ENCODE results near the gene FAM53B.
A peak's percentile ranks its signal among the peaks of the same experiment; 100 is the strongest.
"Not testable (repeated sequence)": the region's sequence is repeated elsewhere in the genome, so short reads cannot be mapped to it uniquely, and the experiment has no call there.

Gene FAM53B, protein sequence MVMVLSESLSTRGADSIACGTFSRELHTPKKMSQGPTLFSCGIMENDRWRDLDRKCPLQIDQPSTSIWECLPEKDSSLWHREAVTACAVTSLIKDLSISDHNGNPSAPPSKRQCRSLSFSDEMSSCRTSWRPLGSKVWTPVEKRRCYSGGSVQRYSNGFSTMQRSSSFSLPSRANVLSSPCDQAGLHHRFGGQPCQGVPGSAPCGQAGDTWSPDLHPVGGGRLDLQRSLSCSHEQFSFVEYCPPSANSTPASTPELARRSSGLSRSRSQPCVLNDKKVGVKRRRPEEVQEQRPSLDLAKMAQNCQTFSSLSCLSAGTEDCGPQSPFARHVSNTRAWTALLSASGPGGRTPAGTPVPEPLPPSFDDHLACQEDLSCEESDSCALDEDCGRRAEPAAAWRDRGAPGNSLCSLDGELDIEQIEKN

DNA sequence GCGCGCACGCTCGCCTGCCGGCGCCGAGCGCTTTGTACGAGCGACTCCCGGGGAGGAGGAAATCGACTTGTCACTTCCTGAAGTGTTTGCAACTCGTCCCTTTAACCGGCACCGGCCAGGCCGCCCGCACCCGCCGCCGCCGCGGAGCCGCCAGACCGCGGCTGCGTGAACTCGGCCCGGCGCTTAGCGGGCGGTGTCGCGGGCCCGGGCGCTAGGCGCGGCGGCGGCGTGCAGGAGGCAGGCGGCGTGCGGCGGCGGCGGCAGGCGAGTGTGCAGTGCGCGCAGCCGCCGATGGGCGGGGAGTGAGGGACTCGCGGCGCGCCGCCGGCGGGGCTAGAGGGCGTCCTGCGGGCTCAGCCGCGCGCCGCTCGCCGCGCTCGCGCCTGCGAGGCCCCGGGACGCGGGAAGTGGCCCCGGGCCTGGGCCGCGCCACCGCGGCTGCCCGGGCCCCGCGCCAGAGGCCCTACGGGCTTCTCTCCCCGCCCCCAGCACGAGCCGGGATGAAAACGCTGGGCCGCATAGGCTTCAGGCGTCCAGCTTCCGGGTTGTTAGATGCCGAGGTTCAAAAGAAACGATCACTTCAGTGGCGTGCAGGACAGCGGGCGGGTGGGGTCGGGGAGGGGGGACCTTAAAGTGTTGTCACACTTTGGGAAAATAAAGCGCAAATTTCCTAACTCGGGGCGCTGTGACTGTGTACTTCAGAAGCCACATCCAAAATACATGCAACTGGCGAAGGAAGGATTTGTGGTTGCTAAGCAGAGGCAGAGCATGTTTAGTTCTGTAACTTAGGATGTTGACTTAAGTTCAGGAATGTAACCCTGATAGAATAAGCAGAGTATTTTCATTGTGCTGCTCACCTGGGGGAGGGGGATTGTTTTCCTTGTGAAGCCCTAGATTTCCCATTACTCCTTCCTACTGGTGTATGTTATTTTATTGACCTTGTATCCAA, at the start of gene FAM53B:
Gene FAM53B (minus strand): TSS at position 277 of the 949 bp plus-strand sequence. CDS start 37,665 bp downstream, outside the sequence.
- H3K9me3 ChIP-seq (ENCODE audit: control insufficient read depth in 1 of 2, low read length in 2 of 2) = no peaks in the 10 kb centered on the region
- no peaks in the 10 kb centered on the region for H3K36me3 ChIP-seq (ENCODE audit: control insufficient read depth in 1 of 2, insufficient read depth in 2 of 2, low read length in 2 of 2)
- H3K4me3 ChIP-seq (ENCODE audit: low read depth in 1 of 2, low read length in 2 of 2) = peak within 1 kb of the TSS; percentile 74 to 93
- peak within 1 kb of the TSS; percentile 61 to 64 for H3K9ac ChIP-seq (ENCODE audit: low read depth in 1 of 2, low read length in 2 of 2)
- H3K4me1 ChIP-seq (ENCODE audit: control insufficient read depth in 1 of 2, insufficient read depth in 2 of 2, low read length in 2 of 2) = peaks cover 67 to 75% of the 10 kb centered on the region in 2 donors
- no peaks in the 10 kb centered on the region for H3K27me3 ChIP-seq (ENCODE audit: control insufficient read depth in 1 of 2, insufficient read depth in 2 of 2, low read length in 2 of 2)
- peak within 1 kb of the TSS; percentile 64 for H3K27ac ChIP-seq (ENCODE audit: low read depth, low read length)

DNA sequence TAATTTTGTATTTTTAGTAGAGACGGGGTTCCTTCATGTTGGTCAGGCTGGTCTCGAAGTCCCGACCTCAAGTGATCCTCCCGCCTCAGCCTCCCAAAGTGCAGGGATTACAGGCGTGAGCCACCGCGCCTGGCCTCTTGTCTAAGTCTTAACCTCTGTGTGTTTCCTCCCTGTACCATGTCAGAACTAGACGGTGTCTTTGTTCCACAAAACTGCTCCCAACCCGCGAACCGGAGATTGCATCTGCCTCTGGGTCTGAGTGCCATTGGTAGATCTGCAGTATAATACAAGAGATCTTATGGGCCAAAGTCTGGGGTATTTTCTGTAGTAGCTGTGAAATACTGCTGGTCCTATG, 48.8 kb upstream of the FAM53B start:
- H3K27me3 ChIP-seq (ENCODE audit: control insufficient read depth in 1 of 2, insufficient read depth in 2 of 2, low read length in 2 of 2) = no peaks in the 10 kb centered on the region
- H3K9ac ChIP-seq (ENCODE audit: low read depth in 1 of 2, low read length in 2 of 2) = no peak overlapping the region
- H3K36me3 ChIP-seq (ENCODE audit: control insufficient read depth in 1 of 2, insufficient read depth in 2 of 2, low read length in 2 of 2) = peaks cover 0 to 5% of the 10 kb centered on the region in 2 donors
- H3K4me3 ChIP-seq (ENCODE audit: low read depth in 1 of 2, low read length in 2 of 2) = no peak overlapping the region
- H3K4me1 ChIP-seq (ENCODE audit: control insufficient read depth in 1 of 2, insufficient read depth in 2 of 2, low read length in 2 of 2) = peaks cover 0 to 9% of the 10 kb centered on the region in 2 donors
- H3K27ac ChIP-seq (ENCODE audit: low read depth, low read length) = no peak overlapping the region
- H3K9me3 ChIP-seq (ENCODE audit: control insufficient read depth in 1 of 2, low read length in 2 of 2) = no peaks in the 10 kb centered on the region

DNA sequence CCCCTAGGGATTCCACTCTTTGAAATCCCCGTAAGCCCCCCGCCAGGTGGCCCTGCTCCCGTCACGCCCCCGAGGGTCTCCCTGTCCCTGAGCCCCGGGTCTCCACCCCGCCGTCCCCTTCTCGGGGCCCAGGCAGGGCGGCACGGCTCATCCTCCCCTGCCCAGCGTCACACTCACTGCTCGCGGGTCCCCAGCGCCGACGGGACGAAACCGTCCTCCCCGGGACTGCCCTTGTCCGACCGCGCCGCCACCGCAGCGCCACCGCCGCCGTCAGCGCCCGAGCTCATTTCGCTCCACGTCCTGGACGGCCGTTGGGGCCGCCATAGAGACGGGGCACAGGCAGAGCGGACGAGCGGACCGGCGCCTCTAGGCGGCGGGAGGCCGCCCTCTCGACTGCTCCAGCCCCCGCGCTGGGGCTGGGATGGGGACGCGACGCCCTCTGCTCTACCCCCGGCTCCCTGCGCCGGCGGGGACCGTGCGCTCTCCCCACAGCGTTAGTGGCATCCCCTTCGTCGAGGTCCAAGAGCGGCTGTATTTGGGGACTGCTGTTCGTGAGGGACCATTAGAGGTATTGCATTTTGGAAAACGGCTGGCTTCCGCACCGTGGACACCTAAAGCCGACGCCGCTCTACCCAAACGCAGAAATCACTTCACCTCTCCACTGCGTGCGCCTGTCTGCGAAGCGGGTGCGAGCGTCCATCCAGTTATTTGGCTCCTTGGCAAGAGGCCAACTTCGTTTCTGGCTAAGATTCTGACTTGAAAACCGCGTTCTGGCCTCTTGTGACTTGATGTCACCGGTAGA, 47.6 kb upstream of the FAM53B start, which contains the start of gene EEF1AKMT2:
Gene EEF1AKMT2 (minus strand): TSS at position 341 of the 802 bp plus-strand sequence. CDS start 54 bp downstream, at position 287.
- Histone ChIP-seq H3K4me3 (ENCODE audit: low read depth in 1 of 2, low read length in 2 of 2) (peak within 1 kb of the TSS; percentile 83 to 97), H3K27me3 (ENCODE audit: control insufficient read depth in 1 of 2, insufficient read depth in 2 of 2, low read length in 2 of 2) (no peaks in the 10 kb centered on the region), H3K36me3 (ENCODE audit: control insufficient read depth in 1 of 2, insufficient read depth in 2 of 2, low read length in 2 of 2) (peaks cover 0 to 7% of the 10 kb centered on the region in 2 donors), H3K9me3 (ENCODE audit: control insufficient read depth in 1 of 2, low read length in 2 of 2) (no peaks in the 10 kb centered on the region), H3K9ac (ENCODE audit: low read depth in 1 of 2, low read length in 2 of 2) (peak within 1 kb of the TSS; percentile 76 to 92), H3K4me1 (ENCODE audit: control insufficient read depth in 1 of 2, insufficient read depth in 2 of 2, low read length in 2 of 2) (peaks cover 0 to 9% of the 10 kb centered on the region in 2 donors), H3K27ac (ENCODE audit: low read depth, low read length) (peak within 1 kb of the TSS; percentile 84)

DNA sequence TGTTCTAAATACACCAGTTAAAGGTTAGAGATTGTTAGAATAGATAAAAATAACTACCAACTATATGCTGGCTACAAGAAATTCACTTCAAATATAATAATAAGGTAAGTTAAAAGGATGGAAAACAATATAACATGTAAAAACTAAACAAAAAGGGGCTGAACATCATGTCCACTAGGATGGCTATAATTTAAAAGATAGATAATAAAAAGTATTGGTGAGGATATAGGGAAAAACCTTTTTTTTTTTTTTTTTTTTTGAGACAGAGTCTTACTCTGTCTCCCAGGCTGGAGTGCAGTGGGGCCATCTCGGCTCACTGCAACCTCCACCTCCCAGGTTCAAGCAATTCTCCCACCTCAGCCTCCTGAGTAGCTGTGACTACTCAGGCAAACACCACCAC, 38.7 kb upstream of the FAM53B start:
- H3K36me3 ChIP-seq (ENCODE audit: control insufficient read depth in 1 of 2, insufficient read depth in 2 of 2, low read length in 2 of 2) = peaks cover 0 to 13% of the 10 kb centered on the region in 2 donors
- not testable (repeated sequence) for H3K9me3 ChIP-seq (ENCODE audit: control insufficient read depth in 1 of 2, low read length in 2 of 2); H3K27ac ChIP-seq (ENCODE audit: low read depth, low read length); H3K4me3 ChIP-seq (ENCODE audit: low read depth in 1 of 2, low read length in 2 of 2); H3K9ac ChIP-seq (ENCODE audit: low read depth in 1 of 2, low read length in 2 of 2); H3K27me3 ChIP-seq (ENCODE audit: control insufficient read depth in 1 of 2, insufficient read depth in 2 of 2, low read length in 2 of 2); H3K4me1 ChIP-seq (ENCODE audit: control insufficient read depth in 1 of 2, insufficient read depth in 2 of 2, low read length in 2 of 2)

- Histone ChIP-seq H3K27ac (ENCODE audit: low read depth, low read length) (no peak overlapping the region), H3K4me1 (ENCODE audit: control insufficient read depth in 1 of 2, insufficient read depth in 2 of 2, low read length in 2 of 2) (no peaks in the 10 kb centered on the region), H3K9me3 (ENCODE audit: control insufficient read depth in 1 of 2, low read length in 2 of 2) (no peaks in the 10 kb centered on the region), H3K36me3 (ENCODE audit: control insufficient read depth in 1 of 2, insufficient read depth in 2 of 2, low read length in 2 of 2) (peaks cover 5 to 24% of the 10 kb centered on the region in 2 donors), H3K27me3 (ENCODE audit: control insufficient read depth in 1 of 2, insufficient read depth in 2 of 2, low read length in 2 of 2) (no peaks in the 10 kb centered on the region), H3K4me3 (ENCODE audit: low read depth in 1 of 2, low read length in 2 of 2) (no peak overlapping the region), H3K9ac (ENCODE audit: low read depth in 1 of 2, low read length in 2 of 2) (no peak overlapping the region)
These were observed 24.6 kb upstream of the FAM53B start for GRCh38 chr10:124768791-124769190.

- Histone ChIP-seq H3K27ac (ENCODE audit: low read depth, low read length) (no peak overlapping the region), H3K4me3 (ENCODE audit: low read depth in 1 of 2, low read length in 2 of 2) (no peak overlapping the region), H3K9ac (ENCODE audit: low read depth in 1 of 2, low read length in 2 of 2) (no peak overlapping the region), H3K36me3 (ENCODE audit: control insufficient read depth in 1 of 2, insufficient read depth in 2 of 2, low read length in 2 of 2) (peaks cover 0 to 25% of the 10 kb centered on the region in 2 donors), H3K27me3 (ENCODE audit: control insufficient read depth in 1 of 2, insufficient read depth in 2 of 2, low read length in 2 of 2) (no peaks in the 10 kb centered on the region), H3K9me3 (ENCODE audit: control insufficient read depth in 1 of 2, low read length in 2 of 2) (no peaks in the 10 kb centered on the region), H3K4me1 (ENCODE audit: control insufficient read depth in 1 of 2, insufficient read depth in 2 of 2, low read length in 2 of 2) (no peaks in the 10 kb centered on the region)
These were observed 21.1 kb upstream of the FAM53B start for GRCh38 chr10:124765256-124765655.

DNA sequence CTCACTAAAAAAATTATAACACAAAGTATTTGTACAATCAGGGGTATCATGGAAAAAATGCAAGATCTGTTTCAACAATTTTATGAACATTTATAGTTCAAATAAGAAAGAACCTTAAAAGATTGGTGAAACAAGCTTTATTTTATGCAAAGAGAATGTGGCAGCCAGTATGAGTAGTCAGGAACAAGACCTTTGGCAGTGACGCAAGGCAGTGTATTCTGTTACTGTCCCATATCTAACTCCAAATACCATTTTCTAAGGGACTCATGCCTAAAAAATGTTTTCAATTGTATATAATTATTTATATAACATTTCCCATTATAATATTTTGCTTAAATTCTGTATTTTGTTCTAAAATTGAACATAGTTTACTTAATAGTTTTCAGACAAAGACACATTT, 19.1 kb upstream of the FAM53B start:
- H3K4me3 ChIP-seq (ENCODE audit: low read depth in 1 of 2, low read length in 2 of 2) = no peak overlapping the region
- H3K9me3 ChIP-seq (ENCODE audit: control insufficient read depth in 1 of 2, low read length in 2 of 2) = no peaks in the 10 kb centered on the region
- no peak overlapping the region for H3K27ac ChIP-seq (ENCODE audit: low read depth, low read length)
- H3K9ac ChIP-seq (ENCODE audit: low read depth in 1 of 2, low read length in 2 of 2) = no peak overlapping the region
- peaks cover 4 to 32% of the 10 kb centered on the region in 2 donors for H3K36me3 ChIP-seq (ENCODE audit: control insufficient read depth in 1 of 2, insufficient read depth in 2 of 2, low read length in 2 of 2)
- no peaks in the 10 kb centered on the region for H3K4me1 ChIP-seq (ENCODE audit: control insufficient read depth in 1 of 2, insufficient read depth in 2 of 2, low read length in 2 of 2)
- H3K27me3 ChIP-seq (ENCODE audit: control insufficient read depth in 1 of 2, insufficient read depth in 2 of 2, low read length in 2 of 2) = no peaks in the 10 kb centered on the region

GRCh38 chr10:124762281-124762680, 18.1 kb upstream of the FAM53B start:
- Histone ChIP-seq H3K4me3 (ENCODE audit: low read depth in 1 of 2, low read length in 2 of 2) (no peak overlapping the region), H3K9ac (ENCODE audit: low read depth in 1 of 2, low read length in 2 of 2) (no peak overlapping the region), H3K27ac (ENCODE audit: low read depth, low read length) (no peak overlapping the region), H3K27me3 (ENCODE audit: control insufficient read depth in 1 of 2, insufficient read depth in 2 of 2, low read length in 2 of 2) (no peaks in the 10 kb centered on the region), H3K36me3 (ENCODE audit: control insufficient read depth in 1 of 2, insufficient read depth in 2 of 2, low read length in 2 of 2) (peaks cover 4 to 39% of the 10 kb centered on the region in 2 donors), H3K9me3 (ENCODE audit: control insufficient read depth in 1 of 2, low read length in 2 of 2) (no peaks in the 10 kb centered on the region), H3K4me1 (ENCODE audit: control insufficient read depth in 1 of 2, insufficient read depth in 2 of 2, low read length in 2 of 2) (no peaks in the 10 kb centered on the region)

DNA sequence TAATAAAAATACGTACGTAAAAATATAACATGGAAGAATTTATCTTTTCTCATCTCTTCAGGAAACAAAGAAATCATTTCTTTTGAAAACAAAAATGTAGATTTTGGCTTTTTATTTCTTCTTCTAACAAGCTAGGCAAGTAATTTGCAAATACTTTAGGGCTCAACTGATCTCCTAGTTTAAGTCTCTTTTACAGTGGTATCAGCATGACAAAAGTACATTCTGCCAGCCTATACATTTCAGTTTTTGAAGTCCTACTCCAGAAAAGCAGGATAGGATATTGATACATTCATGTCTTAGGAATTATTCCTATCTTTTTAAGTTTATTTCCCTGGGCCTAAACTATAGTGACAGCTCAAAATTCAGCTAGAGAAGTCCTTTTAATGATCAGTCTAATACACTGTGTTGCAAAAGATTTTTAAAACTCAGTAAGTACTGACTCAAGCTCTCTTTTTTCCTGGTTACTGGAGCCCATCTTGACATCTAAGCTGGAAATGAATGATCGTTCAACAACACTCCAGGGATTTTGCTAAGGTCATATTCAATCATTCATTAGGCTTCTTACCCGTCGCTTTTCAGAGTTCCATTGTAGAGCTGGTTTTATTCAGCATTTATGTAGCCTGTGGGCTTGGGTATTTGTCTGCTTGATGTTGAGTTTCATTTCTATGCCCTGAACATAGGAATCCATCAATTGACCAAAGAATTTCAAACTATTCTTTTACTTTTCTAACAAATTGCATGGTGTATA, 12.2 kb upstream of the FAM53B start:
- H3K36me3 ChIP-seq (ENCODE audit: control insufficient read depth in 1 of 2, insufficient read depth in 2 of 2, low read length in 2 of 2) = peaks cover 4 to 36% of the 10 kb centered on the region in 2 donors
- H3K9me3 ChIP-seq (ENCODE audit: control insufficient read depth in 1 of 2, low read length in 2 of 2) = no peaks in the 10 kb centered on the region
- no peak overlapping the region for H3K9ac ChIP-seq (ENCODE audit: low read depth in 1 of 2, low read length in 2 of 2)
- H3K4me3 ChIP-seq (ENCODE audit: low read depth in 1 of 2, low read length in 2 of 2) = no peak overlapping the region
- no peak overlapping the region for H3K27ac ChIP-seq (ENCODE audit: low read depth, low read length)
- no peaks in the 10 kb centered on the region for H3K27me3 ChIP-seq (ENCODE audit: control insufficient read depth in 1 of 2, insufficient read depth in 2 of 2, low read length in 2 of 2)
- peaks cover 4 to 6% of the 10 kb centered on the region in 2 donors for H3K4me1 ChIP-seq (ENCODE audit: control insufficient read depth in 1 of 2, insufficient read depth in 2 of 2, low read length in 2 of 2)
